HepG2 (cell line): ENCODE measurements around the gene LTK.

Experiments
- E2F5 ChIP-seq: sonication (generic); formaldehyde crosslinking; conservative IDR thresholded peaks from 2 replicates; pipeline ENCODE4 v1.4.0; 2020; ENCODE audit warnings: missing genetic modification reagents
- HNRNPL ChIP-seq: fragments of 200-400 bp; formaldehyde crosslinking; IDR thresholded peaks from 2 replicates; pipeline ENCODE4 v1.6.1; 2017; ENCODE audit warnings: mild to moderate bottlenecking, low read depth, low read length
- MAFK ChIP-seq, 2 experiments: IDR thresholded peaks in 1 of 2; conservative IDR thresholded peaks in 1 of 2; 2 replicates each; pipeline ENCODE4 v1.6.1; 2011; ENCODE audit warnings: improper control_type of control experiment in 2 of 2, low read length in 2 of 2
- POLR2A ChIP-seq, 2 experiments: IDR thresholded peaks; 2 replicates each; pipeline ENCODE4 v1.6.1; 2011; ENCODE audit warnings: low read depth in 2 of 2, low read length in 2 of 2, mild to moderate bottlenecking in 1 of 2, moderate library complexity in 1 of 2; ENCODE audit not compliant: insufficient read depth in 1 of 2
- POLR2AphosphoS5 ChIP-seq: IDR thresholded peaks from 2 replicates; pipeline ENCODE4 v1.6.1; 2012; ENCODE audit warnings: low read depth, low read length
- ZFP1 ChIP-seq: IDR thresholded peaks from 2 replicates; pipeline ENCODE4 v1.6.1; 2016

- TF ChIP-seq MAFK (conservative IDR thresholded peaks at IDR 0.05 in 1 of 2, IDR thresholded peaks at IDR 0.05 in 1 of 2; ENCODE audit: low read length in 2 of 2) = no peak
- TF ChIP-seq POLR2A (IDR thresholded peaks at IDR 0.05; ENCODE audit: insufficient read depth in 1 of 2, low read depth in 2 of 2, low read length in 2 of 2) = no peak
- TF ChIP-seq POLR2AphosphoS5 = no peak
- TF ChIP-seq ZFP1 (CRISPR knock-in tag) = no peak
- TF ChIP-seq HNRNPL = no peak
- no peak for TF ChIP-seq E2F5 (CRISPR knock-in tag)
Observed at GRCh38 chr15:41501931-41502794, 11.5 kb downstream of the LTK start.
